ENCODE measurements around the gene LIMA1.
"Not testable (repeated sequence)": the region's sequence is repeated elsewhere in the genome, so short reads cannot be mapped to it uniquely, and the experiment has no call there.

LIMA1 gene

GRCh38 chr12:50184261-50184660 is 99.1 kb downstream of the LIMA1 start:
- no peak for DNase-seq

- DNase-seq = no peak
Observed at GRCh38 chr12:50182461-50182860, 100.9 kb downstream of the LIMA1 start.

GRCh38 chr12:50181691-50182090 is 101.6 kb downstream of the LIMA1 start:
- no peak for DNase-seq

- no peak for DNase-seq
Observed at GRCh38 chr12:50175716-50176026, 107.6 kb downstream of the LIMA1 start.

DNA sequence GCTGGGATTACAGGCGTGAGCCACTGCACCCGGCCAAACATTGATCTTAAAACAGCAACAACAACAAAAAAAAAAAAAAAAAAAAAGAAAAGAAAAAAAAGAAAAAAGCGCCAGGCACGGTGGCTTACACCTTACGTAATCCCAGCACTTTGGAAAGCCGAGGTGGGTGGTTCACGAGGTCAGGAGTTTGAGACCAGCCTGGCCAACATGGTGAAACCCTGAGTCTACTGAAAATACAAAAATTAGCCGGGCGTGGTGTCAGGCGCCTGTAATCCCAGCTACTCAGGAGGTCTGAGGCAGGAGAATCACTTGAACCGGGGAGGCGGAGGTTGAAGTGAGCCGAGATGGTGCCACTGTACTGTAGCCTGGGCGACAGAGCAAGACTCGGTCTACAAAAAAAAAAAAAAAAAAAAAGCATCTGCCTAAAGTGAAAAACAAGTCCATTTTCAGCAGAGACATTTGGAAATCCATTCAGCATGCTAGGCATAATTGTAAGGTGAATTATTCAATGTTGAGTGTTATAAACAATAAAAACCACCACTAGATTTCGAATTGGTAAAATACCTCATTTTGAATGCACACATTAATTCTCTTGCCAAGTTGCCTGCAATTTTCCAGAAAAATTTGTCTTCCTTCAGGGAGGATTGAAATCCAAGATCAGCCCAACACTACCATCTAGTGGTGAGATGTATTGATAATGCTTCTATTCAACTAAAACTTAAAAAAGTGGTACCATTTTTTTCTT is 108.2 kb downstream of the LIMA1 start:
- DNase-seq = peak; percentile 68

GRCh38 chr12:50167049-50167828 is 116.1 kb downstream of the LIMA1 start, which contains the start of gene CERS5:
Gene CERS5, minus strand, starts transcription at chr12:50167369. Its CDS starts 72 bp downstream, at chr12:50167297.
- peak; percentile 95 for DNase-seq

DNA sequence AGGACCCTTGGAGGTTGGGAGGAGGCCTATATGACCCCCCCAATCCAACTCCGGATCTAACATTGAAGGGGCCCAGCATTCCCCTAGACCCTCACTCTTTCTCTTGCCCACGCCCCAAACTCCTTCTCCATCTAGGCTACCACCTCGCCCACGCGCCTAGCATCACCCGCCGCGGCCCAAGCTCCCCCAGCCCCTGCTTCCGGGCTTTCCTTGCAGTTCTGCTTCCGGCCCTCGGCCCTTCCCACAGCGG is 116.6 kb downstream of the LIMA1 start:
- DNase-seq = no peak

- no peak for DNase-seq
Observed at GRCh38 chr12:50164963-50165362, 118.4 kb downstream of the LIMA1 start.

DNA sequence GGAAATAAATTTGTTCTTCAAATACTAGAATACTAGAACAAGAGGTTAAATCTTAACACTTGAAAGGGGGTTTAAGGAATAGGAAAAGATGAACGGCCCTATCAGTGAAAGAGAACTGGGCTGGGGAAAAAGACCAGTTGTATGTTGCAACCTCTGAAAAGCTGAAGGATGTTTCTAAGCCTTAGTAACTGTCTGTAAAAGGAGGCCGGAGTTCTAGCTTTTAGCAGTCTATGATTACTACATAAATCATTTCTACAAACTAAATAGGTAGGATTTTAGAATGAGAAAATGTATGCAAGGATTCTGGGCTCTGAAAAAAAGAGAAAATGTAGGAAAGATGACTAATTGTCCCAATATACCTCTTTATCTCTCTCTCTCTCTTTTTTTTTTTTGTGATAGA is 121.1 kb downstream of the LIMA1 start:
- DNase-seq = no peak

DNA sequence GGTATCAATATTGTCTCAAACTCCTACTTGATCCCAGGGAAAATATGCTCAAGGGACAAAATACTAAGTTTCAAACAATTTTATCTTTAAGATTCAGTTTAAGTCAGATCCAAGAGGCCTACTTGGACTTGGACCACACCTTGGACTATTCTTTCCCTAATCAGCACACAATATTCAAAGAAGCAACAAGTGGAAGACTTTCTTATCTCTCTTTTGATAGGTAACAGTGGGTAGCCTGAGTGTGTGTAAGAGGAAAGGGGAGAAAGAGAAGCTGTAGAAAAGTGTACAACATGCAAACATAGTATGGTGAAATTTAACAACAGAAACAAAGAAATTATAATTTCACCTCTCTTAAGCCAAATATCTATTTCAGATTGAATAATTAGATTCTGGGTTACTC is 122.7 kb downstream of the LIMA1 start:
- DNase-seq = no peak

- no peak for DNase-seq
Observed at GRCh38 chr12:50157259-50157658, 126.1 kb downstream of the LIMA1 start.

GRCh38 chr12:50156641-50157040 is 126.7 kb downstream of the LIMA1 start:
- no peak for DNase-seq

- DNase-seq = not testable (repeated sequence)
Observed at GRCh38 chr12:50154947-50155346, 128.4 kb downstream of the LIMA1 start.

DNA sequence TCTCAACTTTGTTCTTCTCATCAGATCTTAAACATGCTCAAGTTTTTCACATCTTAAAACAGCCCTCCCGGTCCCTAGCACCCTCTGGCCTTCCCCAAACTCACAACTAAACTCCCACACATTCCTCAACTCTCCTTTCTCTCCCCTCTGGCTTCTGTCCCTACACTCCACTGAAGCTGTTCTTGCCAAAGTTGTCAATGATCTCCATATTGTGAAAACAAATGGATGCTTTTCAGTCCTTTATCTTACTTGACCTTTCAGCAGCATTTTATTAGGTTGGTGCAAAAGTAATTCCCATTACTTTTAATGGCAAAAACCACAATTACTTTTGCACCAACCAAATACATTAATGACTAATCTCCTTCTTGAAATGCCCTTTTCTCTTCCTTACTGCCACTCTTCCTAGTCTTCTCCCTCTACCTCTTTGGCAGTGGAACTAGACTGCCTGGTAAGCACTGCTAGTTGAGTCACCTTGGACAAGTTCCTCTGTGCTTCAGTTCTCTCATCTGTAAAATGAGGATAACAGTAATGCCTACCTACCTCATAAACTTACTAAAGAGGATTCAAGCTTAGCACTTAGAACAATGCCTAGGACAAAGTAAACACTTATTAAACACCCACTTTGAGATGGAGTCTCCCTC is 132.2 kb downstream of the LIMA1 start:
- DNase-seq = no peak

DNA sequence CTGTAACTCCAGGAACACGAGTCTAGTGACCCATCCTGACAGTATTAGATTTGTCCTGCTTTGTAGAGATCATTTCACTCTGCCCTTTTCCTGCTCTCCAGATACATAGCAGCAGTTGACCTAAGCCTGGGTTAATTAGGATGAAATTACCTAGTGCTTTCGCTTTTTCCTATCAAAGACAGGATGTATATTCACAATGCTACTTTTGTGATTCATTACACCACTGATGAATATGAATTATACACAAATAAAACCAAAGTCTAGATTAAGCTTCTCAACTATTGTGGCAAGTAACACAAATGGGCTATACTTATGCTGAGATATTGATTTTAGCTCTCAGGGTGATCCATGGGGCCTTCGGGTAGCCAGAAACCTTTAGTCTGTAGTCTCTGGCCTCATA is 134.0 kb downstream of the LIMA1 start:
- DNase-seq = no peak

DNA sequence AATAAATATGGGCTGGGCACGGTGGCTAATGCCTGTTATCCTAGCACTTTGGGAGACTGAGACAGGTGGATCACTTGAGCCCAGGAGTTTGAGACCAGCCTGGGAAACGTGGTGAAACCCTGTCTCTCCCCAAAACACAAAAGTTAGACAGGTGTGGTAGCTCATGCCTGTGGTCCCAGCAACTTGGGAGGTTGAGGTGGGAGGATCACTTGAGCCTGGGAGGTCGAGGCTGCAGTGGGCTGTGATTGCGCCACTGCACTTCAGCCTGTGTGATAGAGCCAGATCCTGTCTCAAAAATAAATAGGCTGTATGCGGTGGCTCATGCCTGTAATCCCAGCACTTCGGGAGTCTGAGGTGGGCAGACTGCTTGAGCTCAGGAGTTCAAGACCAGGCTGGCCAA is 135.3 kb downstream of the LIMA1 start:
- DNase-seq = not testable (repeated sequence)

DNA sequence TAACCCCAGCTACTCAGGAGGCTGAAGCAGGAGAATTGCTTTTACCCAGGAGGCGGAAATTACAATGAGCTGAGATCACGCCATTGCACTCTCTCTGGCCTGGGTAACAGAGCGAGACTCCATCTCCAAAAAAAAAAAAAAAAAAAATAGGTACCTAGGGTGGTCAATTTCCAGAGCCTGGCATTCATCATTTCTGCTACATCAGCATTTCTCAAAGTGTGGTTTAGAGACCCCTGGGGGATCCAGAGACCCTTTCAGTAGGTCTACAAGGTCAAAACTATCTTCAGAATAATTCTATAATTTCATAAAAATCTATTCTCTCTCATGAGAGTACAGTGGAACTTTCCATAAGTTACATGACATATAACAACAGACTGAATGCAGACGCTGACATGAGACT is 136.0 kb downstream of the LIMA1 start:
- DNase-seq = no peak

- no peak for DNase-seq
Observed at GRCh38 chr12:50145439-50145838, 137.9 kb downstream of the LIMA1 start.

DNA sequence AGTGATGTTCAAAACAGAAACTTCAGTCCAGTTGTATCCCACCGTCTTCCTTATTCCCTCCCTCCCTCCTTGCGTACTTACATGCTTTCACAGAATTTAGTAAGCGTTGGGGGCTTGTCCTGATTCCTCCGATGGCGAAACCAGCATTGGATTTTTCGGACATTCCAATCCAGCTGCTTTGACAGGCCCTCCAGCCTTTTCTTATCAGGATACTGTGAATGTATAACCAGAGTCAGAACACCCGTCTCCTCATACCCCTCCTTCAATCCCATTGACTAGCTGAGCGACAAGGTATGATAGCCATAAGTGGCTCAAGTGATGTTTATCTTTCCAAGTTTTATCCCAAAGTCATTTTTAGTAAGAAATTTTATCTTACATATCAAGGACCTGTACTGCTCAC is 140.3 kb downstream of the LIMA1 start:
- DNase-seq = no peak

DNA sequence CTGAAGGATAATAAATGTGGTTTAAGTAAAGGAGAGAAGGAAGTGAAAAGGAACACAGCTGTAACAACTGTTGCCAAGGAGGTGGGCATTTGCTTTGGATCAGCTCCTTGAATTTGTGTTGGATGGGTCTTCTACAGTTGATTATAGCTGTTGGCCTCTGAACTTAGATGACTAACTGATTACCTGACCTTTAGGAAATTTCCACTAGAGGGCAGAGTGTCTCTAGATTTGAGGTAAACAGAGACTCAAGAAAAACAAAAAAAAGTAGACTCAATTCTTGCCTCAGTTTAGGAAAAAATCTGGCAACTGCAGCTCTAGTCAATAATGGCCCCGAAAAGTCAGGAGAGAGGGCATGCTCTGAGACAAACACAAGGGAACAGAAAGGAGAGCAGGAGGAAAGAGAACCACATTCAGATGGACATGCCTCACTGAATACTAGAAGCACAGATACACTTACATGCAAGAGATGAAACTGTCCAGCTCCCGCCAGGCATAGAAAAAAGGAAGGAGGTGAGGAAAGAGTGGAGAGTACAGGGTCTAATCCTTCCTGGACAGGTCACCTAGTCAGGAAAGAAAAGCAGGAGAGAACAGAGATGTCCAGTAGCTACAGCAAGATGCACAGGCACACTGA is 150.7 kb downstream of the LIMA1 start:
- no peak for DNase-seq

DNA sequence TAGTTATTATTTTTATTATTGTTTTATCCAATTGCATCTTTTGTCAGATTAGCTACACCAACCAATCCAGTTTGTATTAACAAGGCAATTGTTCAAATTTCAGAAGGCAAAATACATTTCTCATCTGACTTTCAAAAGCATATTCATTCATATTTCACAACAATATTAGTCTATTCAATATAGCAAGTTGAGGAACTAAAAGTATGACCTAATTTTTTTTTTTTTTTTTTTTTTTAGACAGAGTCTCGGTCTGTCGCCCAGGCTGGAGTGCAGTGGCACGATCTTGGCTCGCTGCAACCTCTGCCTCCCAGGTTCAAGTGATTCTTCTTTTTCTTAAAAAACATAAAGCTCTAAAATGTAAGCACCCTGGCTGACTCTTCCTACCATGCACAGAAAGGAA is 154.0 kb downstream of the LIMA1 start:
- DNase-seq = no peak

DNA sequence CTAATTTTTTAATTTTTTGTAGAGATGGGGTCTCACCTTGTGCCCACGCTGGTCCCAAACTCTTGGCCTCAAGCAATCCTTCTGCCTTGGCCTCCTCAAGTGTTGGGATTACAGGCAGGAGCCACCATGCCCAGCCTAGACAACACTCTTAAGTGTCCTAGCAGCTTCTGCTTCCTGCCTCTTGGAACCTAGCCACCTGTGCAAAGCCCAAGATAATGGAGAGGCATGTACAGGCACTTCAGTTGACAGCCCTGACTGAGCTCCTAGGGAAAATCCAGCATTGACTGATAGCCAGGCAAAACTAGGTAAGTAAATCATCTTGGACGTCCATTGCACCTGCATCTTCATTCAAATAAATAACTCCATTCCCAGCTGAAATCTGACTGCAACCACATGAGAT is 155.8 kb downstream of the LIMA1 start:
- no peak for DNase-seq

Data from NCI-H2107 (cell line).